ENCODE data around the gene DENND11.

DNA sequence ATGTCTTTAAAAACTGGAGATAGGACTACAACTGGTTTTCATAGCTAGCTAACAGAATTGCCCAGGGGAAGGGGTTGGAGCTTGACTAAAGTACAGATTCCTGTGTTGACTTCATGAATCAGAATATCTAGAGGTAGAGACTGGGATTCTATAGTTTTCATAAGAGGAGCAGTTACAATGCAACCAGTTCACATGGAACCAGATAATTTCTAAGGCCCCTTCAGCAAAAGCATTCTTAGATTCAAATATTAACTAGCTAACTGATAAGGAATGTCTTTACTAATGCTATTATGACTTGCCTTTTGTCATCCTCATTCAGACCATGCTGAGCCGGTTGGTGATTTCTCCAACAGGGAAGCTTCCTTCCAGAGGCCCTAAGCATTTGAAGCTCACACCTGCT is 11.9 kb upstream of the DENND11 start:
- TF ChIP-seq GATA3 (IDR thresholded peaks at IDR 0.05; ENCODE audit: low read depth, low read length) = no peak
- TF ChIP-seq GATA2 (IDR thresholded peaks at IDR 0.05; ENCODE audit: low read depth, low read length) = no peak
